HepG2 (cell line): ENCODE measurements around the gene P4HA1. TPM values are rescaled to one million over a fixed set of nuclear protein-coding genes. Genes with fewer than 3 reads are reported as not detected.
A peak's percentile ranks its signal among the peaks of the same experiment; 100 is the strongest.

Source experiments
- CREM ChIP-seq, 2 experiments: sonication (generic) in 1 of 2; formaldehyde crosslinking in 1 of 2; IDR thresholded peaks; 2 replicates each; pipeline versions ENCODE4 v1.4.0 to v1.6.1; 2016 to 2020; ENCODE audit warnings: antibody characterized with exemption in 1 of 2, mild to moderate bottlenecking in 1 of 2, missing genetic modification reagents in 1 of 2
- ERF ChIP-seq: IDR thresholded peaks from 2 replicates; pipeline ENCODE4 v1.6.1; 2018; ENCODE audit warnings: missing biosample characterization, missing genetic modification reagents
- FOXJ3 ChIP-seq: sonication (generic); formaldehyde crosslinking; IDR thresholded peaks from 2 replicates; pipeline ENCODE4 v1.4.0; 2020; ENCODE audit warnings: missing genetic modification reagents, mild to moderate bottlenecking, borderline replicate concordance
- HOXA9 ChIP-seq: sonication (generic); formaldehyde crosslinking; IDR thresholded peaks from 2 replicates; pipeline ENCODE4 v1.8.1; 2022; ENCODE audit warnings: missing genetic modification reagents, mild to moderate bottlenecking, moderate library complexity, borderline replicate concordance
- MIXL1 ChIP-seq: IDR thresholded peaks from 2 replicates; pipeline ENCODE4 v1.6.1; 2016
- NCOA1 ChIP-seq: sonication (generic); formaldehyde crosslinking; IDR thresholded peaks from 2 replicates; pipeline ENCODE4 v1.9.0; 2021; ENCODE audit warnings: missing genetic modification reagents
- POGZ ChIP-seq: sonication (generic); formaldehyde crosslinking; IDR thresholded peaks from 2 replicates; pipeline ENCODE4 v1.4.0; 2020; ENCODE audit warnings: mild to moderate bottlenecking, missing genetic modification reagents
- SIX4 ChIP-seq: sonication (generic); formaldehyde crosslinking; IDR thresholded peaks from 2 replicates; pipeline ENCODE4 v1.4.0; 2020; ENCODE audit warnings: missing genetic modification reagents
- SOX13 ChIP-seq, 3 experiments: fragments of 450-650 bp in 1 of 3; sonication (generic) in 1 of 3; formaldehyde crosslinking in 1 of 3; IDR thresholded peaks in 2 of 3; conservative IDR thresholded peaks in 1 of 3; 2 replicates each; pipeline versions ENCODE4 v1.5.0 to v1.6.1; 2016 to 2020; ENCODE audit warnings: antibody characterized with exemption in 1 of 3, mild to moderate bottlenecking in 1 of 3, missing compliant biosample characterization in 1 of 3, missing genetic modification reagents in 1 of 3, moderate library complexity in 1 of 3
- SOX6 ChIP-seq, 2 experiments: fragments of 450-650 bp in 1 of 2; sonication (generic) in 1 of 2; formaldehyde crosslinking in 1 of 2; IDR thresholded peaks; 2 replicates each; pipeline versions ENCODE4 v1.4.0 to v1.6.1; 2017 to 2020; ENCODE audit warnings: antibody characterized with exemption in 1 of 2, mild to moderate bottlenecking in 1 of 2, missing genetic modification reagents in 1 of 2
- TEAD3 ChIP-seq: optimal IDR thresholded peaks from 2 replicates; pipeline ENCODE3; 2016; ENCODE audit warnings: borderline replicate concordance
- ZMYM4 ChIP-seq: sonication (generic); formaldehyde crosslinking; IDR thresholded peaks from 2 replicates; pipeline ENCODE4 v1.8.1; 2023; ENCODE audit warnings: mild to moderate bottlenecking, missing genetic modification reagents
- ZNF775 ChIP-seq: sonication (generic); formaldehyde crosslinking; IDR thresholded peaks from 2 replicates; pipeline ENCODE4 v1.4.0; 2020; ENCODE audit warnings: missing genetic modification reagents, mild to moderate bottlenecking, moderate library complexity, borderline replicate concordance
- ZSCAN31 ChIP-seq: sonication (generic); formaldehyde crosslinking; IDR thresholded peaks from 2 replicates; pipeline ENCODE4 v1.5.0; 2020; ENCODE audit warnings: low read depth, mild to moderate bottlenecking, missing genetic modification reagents
- polyA plus RNA-seq, 8 experiments: library from polyadenylated mRNA; depleted of rRNA in 3 of 8; stranded (reverse) in 7 of 8; unstranded in 1 of 8; fragments of >200 nt; fragmentation: Illumina TruSeq in 4 of 8; extraction: Trizol in 4 of 8; gene quantifications; 2 replicates each; pipeline versions ENCODE4 v1.2.1 to v1.2.3, GENCODE V29; 2011 to 2016; ENCODE audit warnings: low read depth in 4 of 8, missing spikeins in 1 of 8, mixed read lengths in 1 of 8; ENCODE audit not compliant: insufficient read depth in 1 of 8
- total RNA-seq, 5 experiments: library from RNA; depleted of rRNA; stranded (reverse); fragments of >200 nt; fragmentation: Illumina TruSeq; extraction: Trizol; gene quantifications; 2 replicates each; pipeline ENCODE4 v1.2.3, GENCODE V29; 2016; ENCODE audit warnings: low read depth in 1 of 5
- TF ChIP-seq, protein P1 (sequence below): sonication (generic); formaldehyde crosslinking; IDR thresholded peaks from 2 replicates; pipeline ENCODE4 v1.8.1; 2023; ENCODE audit warnings: mild to moderate bottlenecking, missing genetic modification reagents
- TF ChIP-seq, protein P2 (sequence below): sonication (generic); formaldehyde crosslinking; IDR thresholded peaks from 2 replicates; pipeline ENCODE4 v1.4.0; 2020; ENCODE audit warnings: mild to moderate bottlenecking, missing genetic modification reagents
- TF ChIP-seq, protein P3 (sequence below): IDR thresholded peaks from 2 replicates; pipeline ENCODE4 v1.6.1; 2016; ENCODE audit warnings: low read depth
- TF ChIP-seq, protein P4 (sequence below): sonication (generic); formaldehyde crosslinking; IDR thresholded peaks from 2 replicates; pipeline ENCODE4 v1.4.0; 2020; ENCODE audit warnings: mild to moderate bottlenecking, missing genetic modification reagents, borderline replicate concordance
- TF ChIP-seq, protein P5 (sequence below): sonication (generic); formaldehyde crosslinking; IDR thresholded peaks from 2 replicates; pipeline ENCODE4 v1.4.0; 2020; ENCODE audit warnings: missing genetic modification reagents

Gene P4HA1
- total and polyA plus RNA-seq, 2 of the 13 experiments (the other 11 are each of a cell fraction or from before 2014, with no cell fraction given): 63.1 to 196 TPM

DNA sequence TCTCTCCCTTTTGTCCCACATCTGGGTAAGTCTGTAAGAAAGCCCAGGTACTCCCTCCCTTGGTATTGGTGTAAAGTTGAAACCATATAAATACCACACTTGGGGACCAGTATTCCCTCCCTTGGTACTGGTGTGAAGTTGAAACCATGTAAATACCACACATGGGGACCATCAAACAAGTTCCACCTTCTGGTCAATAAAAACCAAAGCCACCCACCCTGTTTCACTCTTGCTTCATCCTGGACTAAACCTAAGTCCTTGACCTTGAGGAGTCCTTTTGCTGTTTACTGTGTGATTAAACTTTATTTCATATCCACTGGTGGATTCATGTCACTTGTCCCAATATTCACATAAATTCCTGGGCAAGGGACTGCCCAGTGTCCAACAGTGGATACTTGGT is 8.4 kb downstream of the P4HA1 start (continued):
- TF ChIP-seq HOXA9 (CRISPR knock-in tag) (no peak), SOX13 (IDR thresholded peaks at IDR 0.05) (no peak), SOX13 (CRISPR knock-in tag; conservative IDR thresholded peaks at IDR 0.05 in 1 of 2, IDR thresholded peaks at IDR 0.05 in 1 of 2) (peak in 1 of 2 experiments; percentile 74; a peak in 2 of 4 replicates), ERF (CRISPR knock-in tag) (peak; percentile 45; the same call in 1 of the 2 replicates), TEAD3 (CRISPR knock-in tag) (peak; percentile 63), POGZ (peak; percentile 37; the same call in 1 of the 2 replicates), CREM (IDR thresholded peaks at IDR 0.05) (peak; percentile 34; the same call in 1 of the 2 replicates), CREM (CRISPR knock-in tag; IDR thresholded peaks at IDR 0.05) (no peak), NCOA1 (no peak), MIXL1 (CRISPR knock-in tag) (peak; percentile 57; the same call in 1 of the 2 replicates), ZMYM4 (CRISPR knock-in tag) (peak; percentile 81), ZNF775 (CRISPR knock-in tag) (0 out of 2 replicates have a peak, but pooled peaks have one; percentile 43), ZSCAN31 (CRISPR knock-in tag) (no peak), SIX4 (CRISPR knock-in tag) (0 out of 2 replicates have a peak, but pooled peaks have one; percentile 18), FOXJ3 (CRISPR knock-in tag) (peak; percentile 72; the same call in 1 of the 2 replicates), SOX6 (IDR thresholded peaks at IDR 0.05) (no peak), SOX6 (CRISPR knock-in tag; IDR thresholded peaks at IDR 0.05) (peak; percentile 72)
- TF ChIP-seq, protein P1, sequence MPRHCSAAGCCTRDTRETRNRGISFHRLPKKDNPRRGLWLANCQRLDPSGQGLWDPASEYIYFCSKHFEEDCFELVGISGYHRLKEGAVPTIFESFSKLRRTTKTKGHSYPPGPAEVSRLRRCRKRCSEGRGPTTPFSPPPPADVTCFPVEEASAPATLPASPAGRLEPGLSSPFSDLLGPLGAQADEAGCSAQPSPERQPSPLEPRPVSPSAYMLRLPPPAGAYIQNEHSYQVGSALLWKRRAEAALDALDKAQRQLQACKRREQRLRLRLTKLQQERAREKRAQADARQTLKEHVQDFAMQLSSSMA (CRISPR knock-in tag): no peak
- TF ChIP-seq, protein P2, sequence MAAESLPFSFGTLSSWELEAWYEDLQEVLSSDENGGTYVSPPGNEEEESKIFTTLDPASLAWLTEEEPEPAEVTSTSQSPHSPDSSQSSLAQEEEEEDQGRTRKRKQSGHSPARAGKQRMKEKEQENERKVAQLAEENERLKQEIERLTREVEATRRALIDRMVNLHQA (CRISPR knock-in tag): no peak
- TF ChIP-seq, protein P3, sequence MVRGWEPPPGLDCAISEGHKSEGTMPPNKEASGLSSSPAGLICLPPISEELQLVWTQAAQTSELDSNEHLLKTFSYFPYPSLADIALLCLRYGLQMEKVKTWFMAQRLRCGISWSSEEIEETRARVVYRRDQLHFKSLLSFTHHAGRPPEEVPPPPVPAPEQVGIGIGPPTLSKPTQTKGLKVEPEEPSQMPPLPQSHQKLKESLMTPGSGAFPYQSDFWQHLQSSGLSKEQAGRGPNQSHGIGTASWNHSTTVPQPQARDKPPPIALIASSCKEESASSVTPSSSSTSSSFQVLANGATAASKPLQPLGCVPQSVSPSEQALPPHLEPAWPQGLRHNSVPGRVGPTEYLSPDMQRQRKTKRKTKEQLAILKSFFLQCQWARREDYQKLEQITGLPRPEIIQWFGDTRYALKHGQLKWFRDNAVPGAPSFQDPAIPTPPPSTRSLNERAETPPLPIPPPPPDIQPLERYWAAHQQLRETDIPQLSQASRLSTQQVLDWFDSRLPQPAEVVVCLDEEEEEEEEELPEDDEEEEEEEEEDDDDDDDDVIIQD: no peak
- TF ChIP-seq, protein P4, sequence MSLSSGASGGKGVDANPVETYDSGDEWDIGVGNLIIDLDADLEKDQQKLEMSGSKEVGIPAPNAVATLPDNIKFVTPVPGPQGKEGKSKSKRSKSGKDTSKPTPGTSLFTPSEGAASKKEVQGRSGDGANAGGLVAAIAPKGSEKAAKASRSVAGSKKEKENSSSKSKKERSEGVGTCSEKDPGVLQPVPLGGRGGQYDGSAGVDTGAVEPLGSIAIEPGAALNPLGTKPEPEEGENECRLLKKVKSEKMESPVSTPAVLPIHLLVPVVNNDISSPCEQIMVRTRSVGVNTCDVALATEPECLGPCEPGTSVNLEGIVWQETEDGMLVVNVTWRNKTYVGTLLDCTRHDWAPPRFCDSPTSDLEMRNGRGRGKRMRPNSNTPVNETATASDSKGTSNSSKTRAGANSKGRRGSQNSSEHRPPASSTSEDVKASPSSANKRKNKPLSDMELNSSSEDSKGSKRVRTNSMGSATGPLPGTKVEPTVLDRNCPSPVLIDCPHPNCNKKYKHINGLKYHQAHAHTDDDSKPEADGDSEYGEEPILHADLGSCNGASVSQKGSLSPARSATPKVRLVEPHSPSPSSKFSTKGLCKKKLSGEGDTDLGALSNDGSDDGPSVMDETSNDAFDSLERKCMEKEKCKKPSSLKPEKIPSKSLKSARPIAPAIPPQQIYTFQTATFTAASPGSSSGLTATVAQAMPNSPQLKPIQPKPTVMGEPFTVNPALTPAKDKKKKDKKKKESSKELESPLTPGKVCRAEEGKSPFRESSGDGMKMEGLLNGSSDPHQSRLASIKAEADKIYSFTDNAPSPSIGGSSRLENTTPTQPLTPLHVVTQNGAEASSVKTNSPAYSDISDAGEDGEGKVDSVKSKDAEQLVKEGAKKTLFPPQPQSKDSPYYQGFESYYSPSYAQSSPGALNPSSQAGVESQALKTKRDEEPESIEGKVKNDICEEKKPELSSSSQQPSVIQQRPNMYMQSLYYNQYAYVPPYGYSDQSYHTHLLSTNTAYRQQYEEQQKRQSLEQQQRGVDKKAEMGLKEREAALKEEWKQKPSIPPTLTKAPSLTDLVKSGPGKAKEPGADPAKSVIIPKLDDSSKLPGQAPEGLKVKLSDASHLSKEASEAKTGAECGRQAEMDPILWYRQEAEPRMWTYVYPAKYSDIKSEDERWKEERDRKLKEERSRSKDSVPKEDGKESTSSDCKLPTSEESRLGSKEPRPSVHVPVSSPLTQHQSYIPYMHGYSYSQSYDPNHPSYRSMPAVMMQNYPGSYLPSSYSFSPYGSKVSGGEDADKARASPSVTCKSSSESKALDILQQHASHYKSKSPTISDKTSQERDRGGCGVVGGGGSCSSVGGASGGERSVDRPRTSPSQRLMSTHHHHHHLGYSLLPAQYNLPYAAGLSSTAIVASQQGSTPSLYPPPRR (CRISPR knock-in tag): peak; percentile 79
- TF ChIP-seq, protein P5, sequence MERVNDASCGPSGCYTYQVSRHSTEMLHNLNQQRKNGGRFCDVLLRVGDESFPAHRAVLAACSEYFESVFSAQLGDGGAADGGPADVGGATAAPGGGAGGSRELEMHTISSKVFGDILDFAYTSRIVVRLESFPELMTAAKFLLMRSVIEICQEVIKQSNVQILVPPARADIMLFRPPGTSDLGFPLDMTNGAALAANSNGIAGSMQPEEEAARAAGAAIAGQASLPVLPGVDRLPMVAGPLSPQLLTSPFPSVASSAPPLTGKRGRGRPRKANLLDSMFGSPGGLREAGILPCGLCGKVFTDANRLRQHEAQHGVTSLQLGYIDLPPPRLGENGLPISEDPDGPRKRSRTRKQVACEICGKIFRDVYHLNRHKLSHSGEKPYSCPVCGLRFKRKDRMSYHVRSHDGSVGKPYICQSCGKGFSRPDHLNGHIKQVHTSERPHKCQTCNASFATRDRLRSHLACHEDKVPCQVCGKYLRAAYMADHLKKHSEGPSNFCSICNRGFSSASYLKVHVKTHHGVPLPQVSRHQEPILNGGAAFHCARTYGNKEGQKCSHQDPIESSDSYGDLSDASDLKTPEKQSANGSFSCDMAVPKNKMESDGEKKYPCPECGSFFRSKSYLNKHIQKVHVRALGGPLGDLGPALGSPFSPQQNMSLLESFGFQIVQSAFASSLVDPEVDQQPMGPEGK (CRISPR knock-in tag): peak; percentile 32; the same call in 1 of the 2 replicates
